RWPE2 (cell line): ENCODE results near the gene MRPL52.
"Not testable (repeated sequence)": the region's sequence is repeated elsewhere in the genome, so short reads cannot be mapped to it uniquely, and the experiment has no call there.

ENCODE experiments used
- ATAC-seq: fragments of 200-7000 bp; cut with Tn5 transposase; 3 replicates; pipeline ENCODE4 v1.9.1; 2021; ENCODE audit warnings: low read depth
- DNase-seq: peaks from one replicate; pipeline ENCODE4 v3.0.0-alpha.2; 2020; ENCODE audit warnings: low spot score
- H3K27ac ChIP-seq: fragments of 450-650 bp; 2 replicates; pipeline ENCODE4 v1.5.1; 2017; ENCODE audit warnings: mild to moderate bottlenecking; ENCODE audit not compliant: poor library complexity, severe bottlenecking
- H3K27me3 ChIP-seq: fragments of 250-450 bp; sonication (Bioruptor Pico); 2 replicates; pipeline ENCODE4 v1.5.1; 2021; ENCODE audit warnings: mild to moderate bottlenecking, moderate library complexity; ENCODE audit not compliant: insufficient read depth, poor library complexity, severe bottlenecking
- H3K36me3 ChIP-seq: fragments of 250-450 bp; sonication (Bioruptor Pico); 2 replicates; pipeline ENCODE4 v1.5.1; 2020; ENCODE audit warnings: low read depth, mild to moderate bottlenecking, moderate library complexity
- H3K4me1 ChIP-seq: fragments of 250-450 bp; sonication (Bioruptor Pico); 2 replicates; pipeline ENCODE4 v1.5.1; 2021; ENCODE audit warnings: mild to moderate bottlenecking, moderate library complexity; ENCODE audit not compliant: insufficient read depth, poor library complexity, severe bottlenecking
- H3K4me3 ChIP-seq: fragments of 250-450 bp; sonication (Bioruptor Pico); 2 replicates; pipeline ENCODE4 v1.5.1; 2021; ENCODE audit warnings: mild to moderate bottlenecking, moderate library complexity; ENCODE audit not compliant: severe bottlenecking
- H3K9me3 ChIP-seq: fragments of 250-450 bp; sonication (Bioruptor Pico); 2 replicates; pipeline ENCODE4 v1.5.1; 2021; ENCODE audit warnings: mild to moderate bottlenecking, moderate library complexity; ENCODE audit not compliant: severe bottlenecking
- CTCF ChIP-seq: fragments of 450-650 bp; IDR thresholded peaks from one replicate; pipeline ENCODE4 v1.5.1; 2017; ENCODE audit warnings: mild to moderate bottlenecking, moderate library complexity; ENCODE audit not compliant: poor library complexity, severe bottlenecking

The MRPL52 gene

GRCh38 chr14:22849212-22849819 is 19.6 kb downstream of the MRPL52 start:
- TF ChIP-seq CTCF: no peak
- DNase-seq (peak; percentile 80), ATAC-seq (peak; percentile 2; the same call in 1 of the 3 replicates)
- Histone ChIP-seq H3K4me1 (peaks cover 66% of the 10 kb centered on the region), H3K4me3 (no peak overlapping the region), H3K9me3 (no peaks in the 10 kb centered on the region), H3K27ac (peak overlapping the region; percentile 97), H3K27me3 (no peaks in the 10 kb centered on the region), H3K36me3 (peaks cover 25% of the 10 kb centered on the region)

- H3K36me3 ChIP-seq: peaks cover 8% of the 10 kb centered on the region
- DNase-seq (peak; percentile 91), ATAC-seq (peak; percentile 62)
- H3K27ac ChIP-seq: peak overlapping the region; percentile 97
- H3K4me1 ChIP-seq: peaks cover 65% of the 10 kb centered on the region
- no peaks in the 10 kb centered on the region for H3K27me3 ChIP-seq
- TF ChIP-seq CTCF: no peak
- no peaks in the 10 kb centered on the region for H3K9me3 ChIP-seq
- no peak overlapping the region for H3K4me3 ChIP-seq
Observed at GRCh38 chr14:22850944-22851764, 21.5 kb downstream of the MRPL52 start.

- not testable (repeated sequence) for ATAC-seq, H3K27me3 ChIP-seq, H3K36me3 ChIP-seq, H3K4me3 ChIP-seq, H3K9me3 ChIP-seq
- DNase-seq: peak; percentile 4
- H3K4me1 ChIP-seq: peaks cover 55% of the 10 kb centered on the region
- peak overlapping the region; percentile 97 for H3K27ac ChIP-seq
Observed at GRCh38 chr14:22852178-22852577, 22.5 kb downstream of the MRPL52 start.

GRCh38 chr14:22852599-22852939 is 22.9 kb downstream of the MRPL52 start:
- Histone ChIP-seq H3K27me3 (no peaks in the 10 kb centered on the region), H3K4me1 (peaks cover 54% of the 10 kb centered on the region), H3K9me3 (no peaks in the 10 kb centered on the region), H3K36me3 (no peaks in the 10 kb centered on the region), H3K4me3 (no peak overlapping the region), H3K27ac (peak overlapping the region; percentile 97)
- peak; percentile 28 for DNase-seq
- no peak for TF ChIP-seq CTCF
- ATAC-seq: no peak

- Histone ChIP-seq H3K27me3 (no peaks in the 10 kb centered on the region), H3K36me3 (no peaks in the 10 kb centered on the region), H3K4me3 (peak overlapping the region; percentile 15), H3K9me3 (no peaks in the 10 kb centered on the region), H3K4me1 (peaks cover 48% of the 10 kb centered on the region), H3K27ac (peak overlapping the region; percentile 97)
- DNase-seq (peak; percentile 85), ATAC-seq (peak; percentile 44)
- peak; percentile 99 for TF ChIP-seq CTCF
Observed at GRCh38 chr14:22852940-22853767, 23.5 kb downstream of the MRPL52 start.

GRCh38 chr14:22854296-22854695 is 24.6 kb downstream of the MRPL52 start:
- H3K27ac ChIP-seq, H3K27me3 ChIP-seq, H3K9me3 ChIP-seq, ATAC-seq, H3K4me3 ChIP-seq, H3K36me3 ChIP-seq: not testable (repeated sequence)
- peak; percentile 11 for DNase-seq
- H3K4me1 ChIP-seq: peaks cover 37% of the 10 kb centered on the region
